H1 (cell line): ENCODE results near the gene TBC1D22A. TPM values are rescaled to one million over a fixed set of nuclear protein-coding genes. Genes with fewer than 3 reads are reported as not detected.

Experiments used
- CTCF ChIA-PET: fragments of 300-600 bp; sonication (Branson Sonifier 250); formaldehyde crosslinking; loops from one replicate; lab custom pipeline; 2021; ENCODE audit not compliant: partially characterized antibody; lab: Charles Lee
- POLR2A ChIA-PET: fragments of 300-600 bp; sonication (Branson Sonifier 250); formaldehyde crosslinking; loops from one replicate; lab custom pipeline; 2021; ENCODE audit warnings: inconsistent platforms; ENCODE audit not compliant: partially characterized antibody; lab: Charles Lee
- DNase-seq, 2 experiments: peaks; one replicate each; pipeline versions ENCODE4 v3.0.0 to v3.0.0-alpha.2; 2010 to 2022; ENCODE audit warnings: low spot score in 2 of 2, low read depth in 1 of 2, mixed read lengths in 1 of 2
- FAIRE-seq: peaks from 2 replicates; lab custom pipeline; 2011; peaks lifted over from hg19 to GRCh38; lab: Jason Lieb, UNC
- H2AFZ ChIP-seq: 2 replicates; pipeline ENCODE4 v1.8.1; 2012; ENCODE audit warnings: low read length, inconsistent platforms
- H2AK5ac ChIP-seq: 2 replicates; pipeline ENCODE4 v1.6.1; 2013; ENCODE audit warnings: low read depth, low read length
- H2BK120ac ChIP-seq: replicated peaks from 2 replicates; pipeline ENCODE3; 2013; ENCODE audit warnings: low read depth, low read length, inconsistent platforms
- H2BK12ac ChIP-seq: 2 replicates; pipeline ENCODE4 v1.6.1; 2013; ENCODE audit warnings: low read depth, low read length
- H2BK15ac ChIP-seq: 2 replicates; pipeline ENCODE4 v1.6.1; 2013; ENCODE audit warnings: low read length
- H2BK20ac ChIP-seq: 2 replicates; pipeline ENCODE4 v1.6.1; 2013; ENCODE audit warnings: low read length
- H2BK5ac ChIP-seq: 2 replicates; pipeline ENCODE4 v1.6.1; 2013; ENCODE audit warnings: low read depth, low read length
- H3K14ac ChIP-seq: 2 replicates; pipeline ENCODE4 v1.6.1; 2013; ENCODE audit warnings: inconsistent platforms; ENCODE audit not compliant: insufficient read length
- H3K18ac ChIP-seq: 2 replicates; pipeline ENCODE4 v1.6.1; 2013; ENCODE audit warnings: low read length; ENCODE audit errors: extremely low read depth
- H3K23ac ChIP-seq: 2 replicates; pipeline ENCODE4 v1.6.1; 2013; ENCODE audit warnings: inconsistent platforms; ENCODE audit not compliant: insufficient read length
- H3K23me2 ChIP-seq: 2 replicates; pipeline ENCODE4 v1.6.1; 2013; ENCODE audit warnings: low read depth, low read length
- H3K27ac ChIP-seq: 2 replicates; pipeline ENCODE4 v1.6.1; 2011; ENCODE audit warnings: low read depth, low read length, inconsistent platforms
- H3K27me3 ChIP-seq, 4 experiments: replicated peaks in 1 of 4; 1 replicate in 1 of 4; 2 replicates in 3 of 4; pipeline versions ENCODE4 v1.6.1 to v1.8.1; 2011 to 2013; ENCODE audit warnings: low read length in 3 of 4, mild to moderate bottlenecking in 3 of 4, inconsistent platforms in 2 of 4, mixed read lengths in 2 of 4, moderate library complexity in 1 of 4; ENCODE audit not compliant: control insufficient read depth in 3 of 4, insufficient read depth in 3 of 4; ENCODE audit errors: extremely low read depth in 1 of 4
- H3K36me3 ChIP-seq, 4 experiments: 2 replicates each; pipeline versions ENCODE4 v1.6.1 to v1.8.1; 2011 to 2013; ENCODE audit warnings: mild to moderate bottlenecking in 4 of 4, low read length in 3 of 4, moderate library complexity in 2 of 4, control low read depth in 1 of 4, inconsistent platforms in 1 of 4; ENCODE audit not compliant: insufficient read depth in 4 of 4, control insufficient read depth in 2 of 4
- H3K4ac ChIP-seq: replicated peaks from 2 replicates; pipeline ENCODE3; 2013; ENCODE audit warnings: low read length, low read depth, mixed read lengths, inconsistent platforms; ENCODE audit not compliant: insufficient read length
- H3K4me1 ChIP-seq, 4 experiments: replicated peaks in 1 of 4; 1 replicate in 1 of 4; 2 replicates in 3 of 4; pipeline versions ENCODE4 v1.6.1 to v1.8.1; 2011 to 2013; ENCODE audit warnings: low read length in 3 of 4, inconsistent platforms in 2 of 4, mixed read lengths in 1 of 4; ENCODE audit not compliant: insufficient read depth in 4 of 4, control insufficient read depth in 3 of 4
- H3K4me2 ChIP-seq, 2 experiments: 2 replicates each; pipeline versions ENCODE4 v1.6.1 to v1.8.1; 2011 to 2013; ENCODE audit warnings: low read depth in 2 of 2, low read length in 2 of 2, control low read depth in 1 of 2, inconsistent platforms in 1 of 2, mild to moderate bottlenecking in 1 of 2; ENCODE audit not compliant: insufficient read depth in 1 of 2
- H3K4me3 ChIP-seq, 4 experiments: fragments of 200-600, 300-600 bp in 1 of 4; sonication (generic), shearing (Covaris generic), sonication (Bioruptor Twin) in 1 of 4; 2 replicates each; pipeline versions ENCODE4 v1.5.1 to v1.8.1; 2011 to 2016; ENCODE audit warnings: low read length in 4 of 4, low read depth in 3 of 4, control low read depth in 2 of 4, inconsistent platforms in 2 of 4, mild to moderate bottlenecking in 2 of 4, mixed read lengths in 1 of 4, moderate library complexity in 1 of 4; ENCODE audit not compliant: insufficient read depth in 2 of 4; ENCODE audit errors: extremely low read depth in 1 of 4
- H3K56ac ChIP-seq: replicated peaks from 2 replicates; pipeline ENCODE3; 2013; ENCODE audit warnings: low read depth, mild to moderate bottlenecking, mixed read lengths, low read length, inconsistent platforms; ENCODE audit not compliant: insufficient read length
- H3K79me1 ChIP-seq: 2 replicates; pipeline ENCODE4 v1.6.1; 2013; ENCODE audit warnings: low read depth, low read length, control low read depth
- H3K79me2 ChIP-seq, 2 experiments: 2 replicates each; pipeline versions ENCODE4 v1.6.1 to v1.8.1; 2012 to 2013; ENCODE audit warnings: low read length in 2 of 2, mild to moderate bottlenecking in 2 of 2, inconsistent platforms in 1 of 2; ENCODE audit not compliant: insufficient read depth in 2 of 2, control insufficient read depth in 1 of 2
- H3K9ac ChIP-seq, 4 experiments: replicated peaks in 1 of 4; 1 replicate in 1 of 4; 2 replicates in 3 of 4; pipeline versions ENCODE4 v1.6.1 to v1.8.1; 2011 to 2013; ENCODE audit warnings: low read depth in 3 of 4, low read length in 3 of 4, control low read depth in 2 of 4, mild to moderate bottlenecking in 2 of 4, moderate library complexity in 2 of 4, inconsistent platforms in 1 of 4; ENCODE audit errors: extremely low read depth in 1 of 4
- H3K9me3 ChIP-seq, 2 experiments: 2 replicates each; pipeline versions ENCODE4 v1.6.1 to v1.8.1; 2012 to 2013; ENCODE audit warnings: mild to moderate bottlenecking in 2 of 2, moderate library complexity in 2 of 2, control low read depth in 1 of 2, inconsistent platforms in 1 of 2, low read depth in 1 of 2, low read length in 1 of 2, mixed read lengths in 1 of 2; ENCODE audit not compliant: insufficient read depth in 2 of 2
- H4K20me1 ChIP-seq, 2 experiments: replicated peaks in 1 of 2; 2 replicates each; pipeline versions ENCODE3 to v1.8.1; 2011 to 2013; ENCODE audit warnings: inconsistent platforms in 2 of 2, low read length in 2 of 2, mild to moderate bottlenecking in 1 of 2; ENCODE audit not compliant: insufficient read depth in 2 of 2, control insufficient read depth in 1 of 2
- H4K5ac ChIP-seq: 2 replicates; pipeline ENCODE4 v1.6.1; 2013; ENCODE audit warnings: low read length, low read depth, mixed read lengths, inconsistent platforms; ENCODE audit not compliant: insufficient read length
- H4K8ac ChIP-seq: 2 replicates; pipeline ENCODE4 v1.8.0; 2013; ENCODE audit warnings: mild to moderate bottlenecking, moderate library complexity, low read length, inconsistent platforms; ENCODE audit not compliant: insufficient read depth; ENCODE audit errors: extremely low read depth
- H4K91ac ChIP-seq: replicated peaks from 2 replicates; pipeline ENCODE3; 2013; ENCODE audit warnings: low read length, mixed read lengths, inconsistent platforms; ENCODE audit not compliant: insufficient read length
- CEBPB ChIP-seq: IDR thresholded peaks from 2 replicates; pipeline ENCODE4 v1.6.1; 2012; ENCODE audit warnings: low read depth, low read length
- CHD2 ChIP-seq: IDR thresholded peaks from 2 replicates; pipeline ENCODE4 v1.6.1; 2012; ENCODE audit warnings: low read length, improper control_type of control experiment
- CREB1 ChIP-seq: IDR thresholded peaks from 2 replicates; pipeline ENCODE4 v1.6.1; 2012; ENCODE audit warnings: inconsistent platforms
- EZH2 ChIP-seq: fragments of 200-600 bp; sonication (generic); IDR thresholded peaks from 2 replicates; pipeline ENCODE4 v1.7.1; 2012; ENCODE audit warnings: low read depth, mild to moderate bottlenecking, moderate library complexity, low read length, inconsistent platforms; ENCODE audit not compliant: severe bottlenecking
- HDAC2 ChIP-seq, 2 experiments: fragments of 300-600 bp in 1 of 2; sonication (generic) in 1 of 2; IDR thresholded peaks; 2 replicates each; pipeline ENCODE4 v1.6.1; 2011 to 2012; ENCODE audit warnings: low read depth in 2 of 2, low read length in 2 of 2, mild to moderate bottlenecking in 2 of 2, moderate library complexity in 2 of 2, borderline replicate concordance in 1 of 2, inconsistent platforms in 1 of 2
- JUND ChIP-seq: IDR thresholded peaks from 2 replicates; pipeline ENCODE4 v1.6.1; 2011; ENCODE audit warnings: mild to moderate bottlenecking, improper control_type of control experiment, low read length
- PHF8 ChIP-seq: fragments of 200-600 bp; sonication (generic); conservative IDR thresholded peaks from 2 replicates; pipeline ENCODE4 v1.7.1; 2012; ENCODE audit warnings: low read depth, mild to moderate bottlenecking, inconsistent platforms, low read length, moderate library complexity
- RXRA ChIP-seq: IDR thresholded peaks from 2 replicates; pipeline ENCODE4 v1.6.1; 2011; ENCODE audit warnings: low read depth, mild to moderate bottlenecking, low read length, moderate library complexity; ENCODE audit not compliant: insufficient read depth
- SAP30 ChIP-seq: fragments of 300-600 bp; sonication (generic); IDR thresholded peaks from 2 replicates; pipeline ENCODE4 v1.7.1; 2012; ENCODE audit warnings: low read length, moderate library complexity, mild to moderate bottlenecking, inconsistent platforms; ENCODE audit not compliant: insufficient read depth, insufficient replicate concordance
- SUZ12 ChIP-seq: fragments of 200-600 bp; sonication (generic); IDR thresholded peaks from 2 replicates; pipeline ENCODE4 v1.6.1; 2012; ENCODE audit warnings: mild to moderate bottlenecking, inconsistent platforms, low read length, moderate library complexity, mixed read lengths
- TBP ChIP-seq: IDR thresholded peaks from 2 replicates; pipeline ENCODE4 v1.6.1; 2011; ENCODE audit warnings: low read depth, low read length, improper control_type of control experiment
- TCF12 ChIP-seq: IDR thresholded peaks from 2 replicates; pipeline ENCODE4 v1.6.1; 2011; ENCODE audit warnings: low read depth, mild to moderate bottlenecking, low read length
- WGBS, 2 experiments: shearing (Covaris generic) in 1 of 2; methylation state at CpG; one replicate each; pipeline versions ENCODE4 v1.1.6 to v1.1.7; 2013 to 2015; ENCODE audit warnings: low lambda C conversion rate in 2 of 2, mixed read lengths in 2 of 2, inconsistent platforms in 1 of 2, low coverage in 1 of 2, missing lambda C conversion rate in 1 of 2; ENCODE audit not compliant: insufficient replicate concordance in 2 of 2, insufficient coverage in 1 of 2, insufficient read length in 1 of 2; ENCODE audit errors: extremely low coverage in 1 of 2, missing lambda C conversion rate in 1 of 2; 5-methylcytosine and 5-hydroxymethylcytosine counted together
- polyA plus RNA-seq, 7 experiments: library from polyadenylated mRNA; depleted of rRNA in 3 of 7; stranded (reverse) in 5 of 7; unstranded in 2 of 7; fragments of >200 nt in 5 of 7; fragments of 200-250 nt in 2 of 7; gene quantifications; 1 replicate in 5 of 7; 2 replicates in 1 of 7; 4 replicates in 1 of 7; pipeline versions ENCODE4 v1.2.1 to v1.2.3, GENCODE V29; 2011 to 2013; ENCODE audit warnings: missing spikeins in 2 of 7, mixed read lengths in 2 of 7
- total RNA-seq: library from RNA; stranded (reverse); fragmentation: NEBNext Ultra II Directional; extraction: Animal tissue kit (Norgen Biotek cat#: 25700); gene quantifications from 2 replicates; pipeline ENCODE4 v1.2.1, GENCODE V29; 2021
- TF ChIP-seq, protein P1 (sequence below): IDR thresholded peaks from 2 replicates; pipeline ENCODE4 v1.6.1; 2012; ENCODE audit warnings: low read length, inconsistent platforms

Gene TBC1D22A
- total and polyA plus RNA-seq, 2 of the 8 experiments (the other 6 are each of a cell fraction or from before 2014, with no cell fraction given) = 11.9 to 18.4 TPM

DNA sequence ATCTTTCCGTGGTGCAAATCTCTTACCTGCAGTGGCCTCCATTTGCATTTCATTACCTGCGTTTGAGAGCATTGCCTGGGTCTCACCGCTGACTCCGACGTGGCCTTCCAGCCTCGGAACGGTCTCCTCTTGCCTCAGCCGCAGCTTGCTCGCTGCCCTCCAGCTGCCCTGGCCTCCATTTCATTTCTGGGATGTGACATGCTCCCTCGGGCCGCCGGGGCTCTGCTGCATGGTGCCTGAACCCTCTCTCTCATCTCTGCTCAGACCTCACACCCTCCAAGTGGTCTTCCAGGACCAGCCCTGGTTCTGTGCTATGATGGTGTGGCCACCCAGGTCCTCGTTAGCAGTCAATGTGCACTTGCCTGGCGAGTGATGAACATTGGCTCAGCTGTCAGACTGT, 229.2 kb downstream of the TBC1D22A start:
- FAIRE-seq = no peak
- Histone ChIP-seq H3K4me2 (no peak overlapping the region), H3K4me3 (no peak overlapping the region), H2BK15ac (no peak overlapping the region), H3K4me1 (peaks cover 0 to 2% (median 0%) of the 10 kb centered on the region in 4 experiments; a peak in 2 of 7 replicates), H3K9me3 (no peaks in the 10 kb centered on the region), H4K20me1 (no peaks in the 10 kb centered on the region), H3K23ac (no peak overlapping the region), H3K27me3 (no peaks in the 10 kb centered on the region), H4K91ac (no peak overlapping the region), H3K79me2 (no peaks in the 10 kb centered on the region), H3K4ac (no peak overlapping the region), H2AFZ (no peak overlapping the region), H4K8ac (0 out of 2 replicates have a peak overlapping the region, but pooled peaks have one; percentile 11), H2AK5ac (no peak overlapping the region), H3K27ac (no peak overlapping the region), H3K79me1 (no peaks in the 10 kb centered on the region; the same call in 1 of the 2 replicates), H3K9ac (no peak overlapping the region), H2BK5ac (no peak overlapping the region), H3K36me3 (no peaks in the 10 kb centered on the region), H3K56ac (no peak overlapping the region), H2BK20ac (no peak overlapping the region), H3K14ac (no peak overlapping the region), H3K18ac (no peak overlapping the region), H2BK120ac (no peak overlapping the region), H4K5ac (no peak overlapping the region), H2BK12ac (no peak overlapping the region), H3K23me2 (0 out of 2 replicates have a peak, but pooled peaks cover 4% of the 10 kb centered on the region)
- no peak for DNase-seq
- 87% methylated on average over 14 of the region's 14 CpGs; no CpG with 5 or more reads in 1 of the 2 experiments for WGBS, 2 experiments
- ChIA-PET POLR2A (no interaction called here), CTCF (interaction anchor here (1.0 to 2.3 kb wide), 4 partner anchors 21 to 165 kb away, joined by 3 to 9 read pairs (median 4); no protein-coding TSS in a partner anchor)
- TF ChIP-seq JUND (no peak), RXRA (no peak), PHF8 (no peak), HDAC2 (IDR thresholded peaks at IDR 0.05; ENCODE audit: borderline replicate concordance in 1 of 2, low read depth in 2 of 2, low read length in 2 of 2) (no peak), TBP (no peak), TCF12 (no peak), CEBPB (no peak), SAP30 (no peak), CREB1 (no peak), EZH2 (no peak), CHD2 (no peak), SUZ12 (no peak)
- TF ChIP-seq, protein P1, sequence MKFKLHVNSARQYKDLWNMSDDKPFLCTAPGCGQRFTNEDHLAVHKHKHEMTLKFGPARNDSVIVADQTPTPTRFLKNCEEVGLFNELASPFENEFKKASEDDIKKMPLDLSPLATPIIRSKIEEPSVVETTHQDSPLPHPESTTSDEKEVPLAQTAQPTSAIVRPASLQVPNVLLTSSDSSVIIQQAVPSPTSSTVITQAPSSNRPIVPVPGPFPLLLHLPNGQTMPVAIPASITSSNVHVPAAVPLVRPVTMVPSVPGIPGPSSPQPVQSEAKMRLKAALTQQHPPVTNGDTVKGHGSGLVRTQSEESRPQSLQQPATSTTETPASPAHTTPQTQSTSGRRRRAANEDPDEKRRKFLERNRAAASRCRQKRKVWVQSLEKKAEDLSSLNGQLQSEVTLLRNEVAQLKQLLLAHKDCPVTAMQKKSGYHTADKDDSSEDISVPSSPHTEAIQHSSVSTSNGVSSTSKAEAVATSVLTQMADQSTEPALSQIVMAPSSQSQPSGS = no peak
